Endothelial cell (in vitro differentiated cells): Measurements from ENCODE around the gene PRKCH. TPM values are rescaled to one million over a fixed set of nuclear protein-coding genes. Genes with fewer than 3 reads are reported as not detected.

Experiments
- DNase-seq: peaks from one replicate; pipeline ENCODE4 v3.0.0; 2021; ENCODE audit warnings: low spot score
- H3K27ac Mint-ChIP-seq: one replicate; pipeline ENCODE4 v1.8.0; 2021; ENCODE audit warnings: mixed read lengths, inconsistent platforms; ENCODE audit not compliant: unreplicated experiment
- H3K27me3 Mint-ChIP-seq: one replicate; pipeline ENCODE4 v1.8.0; 2021; ENCODE audit warnings: mild to moderate bottlenecking, moderate library complexity, mixed read lengths, inconsistent platforms; ENCODE audit not compliant: unreplicated experiment
- H3K36me3 Mint-ChIP-seq: one replicate; pipeline ENCODE4 v1.8.0; 2021; ENCODE audit warnings: mild to moderate bottlenecking, low read depth, mixed read lengths, inconsistent platforms; ENCODE audit not compliant: unreplicated experiment
- H3K4me1 Mint-ChIP-seq: one replicate; pipeline ENCODE4 v1.8.0; 2021; ENCODE audit warnings: mild to moderate bottlenecking, mixed read lengths, inconsistent platforms; ENCODE audit not compliant: unreplicated experiment
- H3K4me3 Mint-ChIP-seq: one replicate; pipeline ENCODE4 v1.8.0; 2021; ENCODE audit warnings: mild to moderate bottlenecking, mixed read lengths, inconsistent platforms; ENCODE audit not compliant: unreplicated experiment
- H3K9me3 Mint-ChIP-seq: one replicate; pipeline ENCODE4 v1.8.0; 2021; ENCODE audit warnings: mixed read lengths, inconsistent platforms; ENCODE audit not compliant: unreplicated experiment
- CTCF ChIP-seq: fragments of 200-600 bp; sonication (generic); IDR thresholded peaks from one replicate; pipeline ENCODE4 v1.5.0; 2021; ENCODE audit warnings: antibody characterized with exemption; ENCODE audit not compliant: unreplicated experiment
- total RNA-seq: library from RNA; stranded (reverse); fragmentation: NEBNext Ultra II Directional; extraction: Animal tissue kit (Norgen Biotek cat#: 25700); gene quantifications from one replicate; pipeline ENCODE4 v1.2.1, GENCODE V29; 2021; ENCODE audit not compliant: unreplicated experiment

Gene PRKCH
- total RNA-seq, 1 donor from 2014 or later: 42.5 TPM

DNA sequence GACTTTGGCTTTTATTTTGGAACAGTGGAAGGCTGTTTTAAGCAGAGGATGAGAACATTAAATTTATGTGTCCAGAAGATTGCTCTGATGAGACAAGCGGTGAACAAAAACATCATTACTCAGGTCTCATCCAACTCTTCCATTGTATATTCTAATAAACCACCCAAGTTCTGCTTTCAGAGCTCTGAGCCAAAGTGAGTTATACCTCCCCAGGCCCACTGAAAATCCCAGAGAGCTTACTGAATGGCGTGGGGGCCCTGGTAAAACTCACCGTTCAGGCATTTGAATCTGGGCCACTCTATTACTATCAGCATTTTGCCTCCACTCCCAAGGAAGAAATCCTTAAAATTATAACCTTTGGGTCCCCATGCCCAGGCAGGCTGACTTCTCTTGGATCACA lies 251.9 kb downstream of the PRKCH start:
- H3K4me1 Mint-ChIP-seq: peaks cover 21% of the 10 kb centered on the region
- no peak for TF ChIP-seq CTCF

GRCh38 chr14:61573748-61574513 lies 252.6 kb downstream of the PRKCH start:
- no peak overlapping the region for H3K4me3 Mint-ChIP-seq
- no peak overlapping the region for H3K27ac Mint-ChIP-seq
- peaks cover 5% of the 10 kb centered on the region for H3K36me3 Mint-ChIP-seq
- H3K4me1 Mint-ChIP-seq: peaks cover 19% of the 10 kb centered on the region
- no peaks in the 10 kb centered on the region for H3K27me3 Mint-ChIP-seq
- DNase-seq: no peak
- TF ChIP-seq CTCF: no peak
- no peaks in the 10 kb centered on the region for H3K9me3 Mint-ChIP-seq

More for the DNA sequence above, 251.9 kb downstream of the PRKCH start:
- no peak for DNase-seq
- Mint-ChIP-seq H3K4me3 (no peak overlapping the region), H3K9me3 (no peaks in the 10 kb centered on the region), H3K27ac (no peak overlapping the region), H3K27me3 (peaks cover 1% of the 10 kb centered on the region), H3K36me3 (peaks cover 5% of the 10 kb centered on the region)

- Mint-ChIP-seq H3K36me3 (no peaks in the 10 kb centered on the region), H3K4me1 (peaks cover 13% of the 10 kb centered on the region)
Observed at GRCh38 chr14:61574514-61574807, 253.1 kb downstream of the PRKCH start.

DNA sequence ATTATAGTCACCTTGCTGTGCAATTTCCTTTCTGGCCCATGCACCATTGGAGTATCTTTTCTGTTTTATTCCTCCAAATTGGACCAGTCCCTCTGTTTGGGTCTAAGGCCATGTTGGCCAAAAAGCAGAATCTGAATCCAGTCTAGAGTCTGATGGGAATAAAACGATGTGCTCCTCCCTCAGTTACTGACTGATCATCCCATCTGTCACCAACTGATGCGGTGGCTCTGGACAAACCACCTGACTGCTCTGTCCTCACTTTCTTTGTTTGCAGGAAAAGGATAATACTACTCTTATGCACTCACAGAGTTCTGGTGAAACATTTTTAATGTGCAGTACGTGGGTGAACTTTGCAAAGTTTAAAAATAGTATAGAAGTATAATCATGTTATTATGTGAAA lies 253.7 kb downstream of the PRKCH start:
- H3K4me3 Mint-ChIP-seq: no peak overlapping the region
- H3K4me1 Mint-ChIP-seq: peaks cover 7% of the 10 kb centered on the region
- DNase-seq: no peak
- TF ChIP-seq CTCF: no peak
- H3K27me3 Mint-ChIP-seq: no peaks in the 10 kb centered on the region
- H3K9me3 Mint-ChIP-seq: no peaks in the 10 kb centered on the region
- H3K27ac Mint-ChIP-seq: no peak overlapping the region
- H3K36me3 Mint-ChIP-seq: no peaks in the 10 kb centered on the region

More at GRCh38 chr14:61574514-61574807, 253.1 kb downstream of the PRKCH start:
- Mint-ChIP-seq H3K4me3 (no peak overlapping the region), H3K27me3 (no peaks in the 10 kb centered on the region), H3K9me3 (no peaks in the 10 kb centered on the region), H3K27ac (no peak overlapping the region)
- DNase-seq: no peak
- no peak for TF ChIP-seq CTCF

GRCh38 chr14:61575551-61576150 lies 254.3 kb downstream of the PRKCH start:
- H3K4me1 Mint-ChIP-seq: peaks cover 1% of the 10 kb centered on the region
- H3K36me3 Mint-ChIP-seq: no peaks in the 10 kb centered on the region
- no peak overlapping the region for H3K27ac Mint-ChIP-seq
- TF ChIP-seq CTCF: no peak
- H3K4me3 Mint-ChIP-seq: no peak overlapping the region
- H3K27me3 Mint-ChIP-seq: no peaks in the 10 kb centered on the region
- no peaks in the 10 kb centered on the region for H3K9me3 Mint-ChIP-seq
- no peak for DNase-seq
